ENCODE data around the gene FAM89A.
"Not testable (repeated sequence)": the region's sequence is repeated elsewhere in the genome, so short reads cannot be mapped to it uniquely, and the experiment has no call there.

The FAM89A gene

GRCh38 chr1:231064418-231064817 is 24.4 kb upstream of the FAM89A start:
- no peaks in the 10 kb centered on the region for H3K9me3 Mint-ChIP-seq (ENCODE audit: low read depth)
- no peaks in the 10 kb centered on the region for H3K36me3 Mint-ChIP-seq

GRCh38 chr1:231063331-231063730 is 23.3 kb upstream of the FAM89A start:
- Mint-ChIP-seq H3K27me3 (no peaks in the 10 kb centered on the region), H3K27ac (no peak overlapping the region), H3K4me3 (no peak overlapping the region), H3K9me3 (ENCODE audit: low read depth) (no peaks in the 10 kb centered on the region), H3K36me3 (no peaks in the 10 kb centered on the region), H3K4me1 (ENCODE audit: low read depth) (no peaks in the 10 kb centered on the region)

More at GRCh38 chr1:231064418-231064817, 24.4 kb upstream of the FAM89A start:
- Mint-ChIP-seq H3K4me1 (ENCODE audit: low read depth) (no peaks in the 10 kb centered on the region), H3K27ac (no peak overlapping the region), H3K4me3 (no peak overlapping the region), H3K27me3 (no peaks in the 10 kb centered on the region)

GRCh38 chr1:231062500-231063270 is 22.6 kb upstream of the FAM89A start:
- no peaks in the 10 kb centered on the region for H3K36me3 Mint-ChIP-seq
- H3K27me3 Mint-ChIP-seq: no peaks in the 10 kb centered on the region
- H3K27ac Mint-ChIP-seq: no peak overlapping the region
- H3K4me3 Mint-ChIP-seq: no peak overlapping the region
- no peaks in the 10 kb centered on the region for H3K9me3 Mint-ChIP-seq (ENCODE audit: low read depth)
- H3K4me1 Mint-ChIP-seq (ENCODE audit: low read depth): no peaks in the 10 kb centered on the region

GRCh38 chr1:231059566-231060193 is 19.6 kb upstream of the FAM89A start:
- H3K4me1 Mint-ChIP-seq (ENCODE audit: low read depth): no peaks in the 10 kb centered on the region
- no peaks in the 10 kb centered on the region for H3K9me3 Mint-ChIP-seq (ENCODE audit: low read depth)
- H3K27me3 Mint-ChIP-seq: no peaks in the 10 kb centered on the region
- H3K36me3 Mint-ChIP-seq: peaks cover 2% of the 10 kb centered on the region
- H3K27ac Mint-ChIP-seq: no peak overlapping the region
- no peak overlapping the region for H3K4me3 Mint-ChIP-seq

- H3K4me1 Mint-ChIP-seq (ENCODE audit: low read depth): peaks cover 4% of the 10 kb centered on the region
- peaks cover 2% of the 10 kb centered on the region for H3K36me3 Mint-ChIP-seq
- no peak overlapping the region for H3K27ac Mint-ChIP-seq
- no peaks in the 10 kb centered on the region for H3K27me3 Mint-ChIP-seq
- H3K4me3 Mint-ChIP-seq: no peak overlapping the region
- H3K9me3 Mint-ChIP-seq (ENCODE audit: low read depth): no peaks in the 10 kb centered on the region
Measured at GRCh38 chr1:231058416-231059109, 18.5 kb upstream of the FAM89A start.

GRCh38 chr1:231057410-231057809 is 17.4 kb upstream of the FAM89A start:
- peaks cover 4% of the 10 kb centered on the region for H3K36me3 Mint-ChIP-seq
- peaks cover 2% of the 10 kb centered on the region for H3K27me3 Mint-ChIP-seq
- no peaks in the 10 kb centered on the region for H3K9me3 Mint-ChIP-seq (ENCODE audit: low read depth)

GRCh38 chr1:231055271-231055670 is 15.2 kb upstream of the FAM89A start:
- Mint-ChIP-seq H3K27ac (no peak overlapping the region), H3K4me3 (no peak overlapping the region), H3K27me3 (peaks cover 2% of the 10 kb centered on the region), H3K4me1 (ENCODE audit: low read depth) (peaks cover 11% of the 10 kb centered on the region), H3K9me3 (ENCODE audit: low read depth) (no peaks in the 10 kb centered on the region), H3K36me3 (peaks cover 4% of the 10 kb centered on the region)

More at GRCh38 chr1:231057410-231057809, 17.4 kb upstream of the FAM89A start:
- no peak overlapping the region for H3K27ac Mint-ChIP-seq
- no peak overlapping the region for H3K4me3 Mint-ChIP-seq
- H3K4me1 Mint-ChIP-seq (ENCODE audit: low read depth): peaks cover 11% of the 10 kb centered on the region

- Mint-ChIP-seq H3K36me3 (peaks cover 4% of the 10 kb centered on the region), H3K4me1 (ENCODE audit: low read depth) (peaks cover 11% of the 10 kb centered on the region), H3K4me3 (no peak overlapping the region), H3K9me3 (ENCODE audit: low read depth) (no peaks in the 10 kb centered on the region), H3K27me3 (peaks cover 6% of the 10 kb centered on the region), H3K27ac (no peak overlapping the region)
Measured at GRCh38 chr1:231053493-231054162, 13.6 kb upstream of the FAM89A start.

GRCh38 chr1:231052777-231053176 is 12.7 kb upstream of the FAM89A start:
- Mint-ChIP-seq H3K36me3 (peaks cover 4% of the 10 kb centered on the region), H3K9me3 (ENCODE audit: low read depth) (no peaks in the 10 kb centered on the region), H3K27me3 (peaks cover 8% of the 10 kb centered on the region), H3K4me3 (no peak overlapping the region), H3K4me1 (ENCODE audit: low read depth) (peaks cover 11% of the 10 kb centered on the region), H3K27ac (no peak overlapping the region)

- not testable (repeated sequence) for H3K9me3 Mint-ChIP-seq (ENCODE audit: low read depth); H3K27ac Mint-ChIP-seq; H3K36me3 Mint-ChIP-seq; H3K27me3 Mint-ChIP-seq; H3K4me3 Mint-ChIP-seq
- H3K4me1 Mint-ChIP-seq (ENCODE audit: low read depth): peaks cover 11% of the 10 kb centered on the region
Measured at GRCh38 chr1:231050932-231051331, 10.9 kb upstream of the FAM89A start.

- no peaks in the 10 kb centered on the region for H3K9me3 Mint-ChIP-seq (ENCODE audit: low read depth)
- no peak overlapping the region for H3K27ac Mint-ChIP-seq
- peaks cover 4% of the 10 kb centered on the region for H3K36me3 Mint-ChIP-seq
- peaks cover 13% of the 10 kb centered on the region for H3K4me1 Mint-ChIP-seq (ENCODE audit: low read depth)
- H3K27me3 Mint-ChIP-seq: peaks cover 10% of the 10 kb centered on the region
- no peak overlapping the region for H3K4me3 Mint-ChIP-seq
Measured at GRCh38 chr1:231050395-231050794, 10.3 kb upstream of the FAM89A start.

GRCh38 chr1:231049121-231049979 is 9.3 kb upstream of the FAM89A start:
- Mint-ChIP-seq H3K27ac (no peak overlapping the region), H3K4me1 (ENCODE audit: low read depth) (peaks cover 17% of the 10 kb centered on the region), H3K4me3 (no peak overlapping the region), H3K9me3 (ENCODE audit: low read depth) (peaks cover 3% of the 10 kb centered on the region), H3K36me3 (peaks cover 2% of the 10 kb centered on the region), H3K27me3 (peaks cover 10% of the 10 kb centered on the region)

- H3K4me1 Mint-ChIP-seq (ENCODE audit: low read depth): peaks cover 11% of the 10 kb centered on the region
- H3K27me3 Mint-ChIP-seq; H3K36me3 Mint-ChIP-seq; H3K27ac Mint-ChIP-seq; H3K9me3 Mint-ChIP-seq (ENCODE audit: low read depth); H3K4me3 Mint-ChIP-seq: not testable (repeated sequence)
Measured at GRCh38 chr1:231048419-231048818, 8.4 kb upstream of the FAM89A start.

- H3K36me3 Mint-ChIP-seq; H3K9me3 Mint-ChIP-seq (ENCODE audit: low read depth); H3K4me3 Mint-ChIP-seq; H3K27me3 Mint-ChIP-seq; H3K27ac Mint-ChIP-seq; H3K4me1 Mint-ChIP-seq (ENCODE audit: low read depth): not testable (repeated sequence)
Measured at GRCh38 chr1:231047529-231047928, 7.5 kb upstream of the FAM89A start.

All from activated naive CD8-positive, alpha-beta T cell (primary cell).